ENCODE data around the gene TLNRD1.

DNA sequence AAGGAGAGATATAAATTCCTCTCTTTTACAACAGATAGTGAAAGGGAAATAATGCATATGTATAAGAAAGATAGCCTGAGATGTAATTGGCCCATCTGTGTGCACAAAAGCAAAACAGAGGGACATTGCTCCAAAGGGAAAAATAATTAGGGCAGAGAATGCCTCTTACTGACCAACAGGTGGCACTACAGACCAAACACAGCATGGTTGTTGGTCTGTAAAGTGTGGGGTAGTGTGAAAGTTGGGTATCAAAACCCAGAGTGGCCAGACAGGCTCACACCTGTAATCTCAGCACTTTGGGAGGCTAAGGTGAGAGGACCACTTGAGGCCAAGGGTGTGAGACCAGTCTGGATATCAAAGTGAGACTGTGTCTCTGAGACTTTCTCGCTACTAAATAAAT, 4.5 kb upstream of the TLNRD1 start:
- peak; percentile 79 for TF ChIP-seq CTCF (IDR thresholded peaks at IDR 0.05; ENCODE audit: low read depth, low read length)
- TF ChIP-seq EZH2phosphoT487 (IDR thresholded peaks at IDR 0.05; ENCODE audit: low read depth) = no peak

All from OCI-LY3 (cell line).